RCC 7860 (cell line): Measurements from ENCODE around the gene DPYSL3.

Source experiments
- DNase-seq: peaks from one replicate; pipeline ENCODE4 v3.0.0-alpha.2; 2015; ENCODE audit warnings: low spot score
- FAIRE-seq: peaks from 2 replicates; lab custom pipeline; 2012; peaks lifted over from hg19 to GRCh38; lab: Jason Lieb, UNC

Gene DPYSL3

GRCh38 chr5:147517383-147517782 is 7.5 kb upstream of the DPYSL3 start:
- no peak for FAIRE-seq
- no peak for DNase-seq

DNA sequence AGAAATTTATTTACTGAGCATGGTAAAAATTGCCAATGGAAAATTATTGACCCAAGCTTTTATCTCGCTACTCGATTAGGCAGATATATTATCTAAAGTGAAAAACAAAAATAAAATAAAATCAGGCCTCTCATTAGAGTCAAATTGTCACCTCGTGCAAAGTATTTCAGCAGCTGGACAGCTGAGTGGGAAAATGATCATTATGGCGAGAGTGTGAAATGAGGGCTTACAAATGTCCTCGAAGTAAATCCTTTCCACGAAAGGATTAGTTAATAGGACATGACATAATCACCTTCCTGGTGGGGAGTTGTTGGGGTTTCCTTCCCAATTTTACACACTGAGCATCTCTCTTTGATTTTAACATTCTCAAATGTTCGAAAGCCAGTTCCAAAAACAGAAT is 5.4 kb upstream of the DPYSL3 start:
- no peak for DNase-seq
- no peak for FAIRE-seq

GRCh38 chr5:147512659-147513379 is 3.0 kb upstream of the DPYSL3 start:
- DNase-seq (no peak), FAIRE-seq (no peak)

GRCh38 chr5:147510885-147511284 is 1.0 kb upstream of the DPYSL3 start:
- FAIRE-seq (no peak), DNase-seq (no peak)

- FAIRE-seq (no peak), DNase-seq (peak; percentile 32)
Measured at GRCh38 chr5:147509041-147509709, 693 bp downstream of the DPYSL3 start.

- FAIRE-seq (no peak), DNase-seq (no peak)
Measured at GRCh38 chr5:147508711-147509040, 1.2 kb downstream of the DPYSL3 start.

- peak; percentile 85 for FAIRE-seq
- peak; percentile 49 for DNase-seq
Measured at GRCh38 chr5:147507480-147508126, 2.3 kb downstream of the DPYSL3 start.

GRCh38 chr5:147504535-147504934 is 5.3 kb downstream of the DPYSL3 start:
- DNase-seq (no peak), FAIRE-seq (no peak)

DNA sequence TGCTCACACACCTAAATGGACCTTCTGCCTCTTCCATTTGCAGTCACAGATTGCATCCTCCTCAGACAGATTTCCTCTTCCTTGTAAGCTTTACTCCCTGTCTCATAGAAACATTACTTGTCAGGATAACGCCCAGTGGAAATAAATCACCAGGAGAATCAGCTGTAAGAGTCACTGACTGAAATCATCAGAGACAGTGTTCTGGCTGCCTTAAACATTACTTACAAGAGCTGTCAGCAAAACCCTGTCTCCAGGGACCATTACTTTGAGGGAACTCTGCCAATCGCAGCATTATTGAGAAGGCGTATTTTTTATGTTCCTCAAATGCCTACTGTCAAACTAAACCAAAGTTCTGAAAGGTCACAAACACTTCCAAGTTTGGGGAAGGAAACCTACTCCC is 5.9 kb downstream of the DPYSL3 start:
- DNase-seq = peak; percentile 51
- FAIRE-seq = peak; percentile 73

DNA sequence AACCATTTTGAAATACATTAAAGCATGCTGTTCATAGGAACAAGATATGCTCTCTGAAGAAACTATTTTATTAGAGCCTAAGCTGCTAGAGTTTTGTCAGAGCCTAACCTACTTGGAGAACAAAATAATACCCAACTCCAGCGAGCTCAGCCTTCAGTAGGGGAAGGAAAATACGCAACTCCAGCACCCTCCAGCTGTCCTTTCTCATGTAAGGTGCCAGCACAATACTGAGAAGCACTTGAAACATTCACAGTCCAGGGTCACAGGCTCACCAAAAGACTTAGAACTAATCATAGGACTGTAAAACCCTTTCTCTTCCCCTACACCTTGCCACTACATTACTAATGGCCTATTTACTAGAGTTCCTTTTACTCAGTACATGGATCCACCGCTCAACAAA is 18.9 kb downstream of the DPYSL3 start:
- DNase-seq (no peak), FAIRE-seq (no peak)

- FAIRE-seq = no peak
Measured at GRCh38 chr5:147487031-147487750, 22.7 kb downstream of the DPYSL3 start.

DNA sequence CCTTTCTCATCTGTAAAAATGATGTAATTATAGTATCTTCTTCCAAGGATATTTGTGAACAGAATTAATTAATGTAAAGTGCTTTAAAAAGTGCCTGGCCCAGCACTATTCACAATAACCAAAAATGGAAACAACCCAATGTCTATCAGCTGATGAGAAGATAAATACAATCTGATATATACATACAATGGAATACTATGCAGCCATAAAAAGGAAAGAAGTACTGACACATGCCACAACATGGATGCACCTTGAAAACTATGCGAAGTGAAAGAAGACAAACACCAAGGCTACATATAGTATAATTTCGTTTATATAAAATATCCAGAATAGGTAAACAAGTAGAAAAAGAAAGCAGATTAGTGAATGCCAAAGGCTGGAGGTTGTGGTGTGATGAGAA is 24.1 kb downstream of the DPYSL3 start:
- FAIRE-seq = no peak
- DNase-seq = no peak

More at GRCh38 chr5:147487031-147487750, 22.7 kb downstream of the DPYSL3 start:
- DNase-seq = no peak

- DNase-seq (peak; percentile 29), FAIRE-seq (peak; percentile 62)
Measured at GRCh38 chr5:147485046-147485445, 24.8 kb downstream of the DPYSL3 start.

GRCh38 chr5:147484708-147485020 is 25.2 kb downstream of the DPYSL3 start:
- FAIRE-seq (no peak), DNase-seq (no peak)

DNA sequence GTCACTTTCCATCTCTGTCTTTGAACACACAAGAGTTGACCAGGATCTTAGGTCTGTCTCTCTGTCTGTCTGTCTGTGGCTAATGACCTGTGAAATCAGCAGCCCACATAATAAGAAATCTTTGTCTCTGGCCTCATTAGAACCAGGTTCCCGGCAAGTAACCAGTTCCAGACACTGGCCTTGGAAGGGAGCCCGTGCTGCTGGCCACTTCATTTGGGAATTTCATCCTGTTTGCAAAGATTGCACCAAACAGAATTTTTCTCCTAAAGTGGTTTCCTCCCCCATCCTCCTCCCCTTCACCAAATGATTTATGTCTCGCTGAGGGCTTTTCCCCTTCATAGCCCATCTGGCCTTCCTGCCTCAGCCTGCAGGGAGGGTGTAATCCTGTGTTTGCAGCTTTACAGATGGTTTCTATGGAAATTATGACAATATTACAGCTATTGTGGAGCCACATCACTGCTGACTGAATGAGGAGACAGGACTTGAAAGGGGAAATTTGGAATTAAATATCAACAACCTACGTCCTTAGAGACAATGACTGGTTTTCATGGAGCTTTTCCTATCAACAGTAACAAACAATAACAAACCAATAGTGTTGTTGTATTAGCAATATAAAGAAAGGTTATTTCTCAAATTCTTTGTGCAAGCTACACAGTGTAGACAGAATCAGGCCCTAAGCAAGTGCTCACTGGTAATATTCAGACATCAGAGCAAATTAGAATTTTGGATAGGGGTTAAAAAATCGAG is 25.7 kb downstream of the DPYSL3 start:
- DNase-seq = peak; percentile 98
- peak; percentile 99 for FAIRE-seq

- FAIRE-seq (no peak), DNase-seq (peak; percentile 37)
Measured at GRCh38 chr5:147483188-147483790, 26.6 kb downstream of the DPYSL3 start.

DNA sequence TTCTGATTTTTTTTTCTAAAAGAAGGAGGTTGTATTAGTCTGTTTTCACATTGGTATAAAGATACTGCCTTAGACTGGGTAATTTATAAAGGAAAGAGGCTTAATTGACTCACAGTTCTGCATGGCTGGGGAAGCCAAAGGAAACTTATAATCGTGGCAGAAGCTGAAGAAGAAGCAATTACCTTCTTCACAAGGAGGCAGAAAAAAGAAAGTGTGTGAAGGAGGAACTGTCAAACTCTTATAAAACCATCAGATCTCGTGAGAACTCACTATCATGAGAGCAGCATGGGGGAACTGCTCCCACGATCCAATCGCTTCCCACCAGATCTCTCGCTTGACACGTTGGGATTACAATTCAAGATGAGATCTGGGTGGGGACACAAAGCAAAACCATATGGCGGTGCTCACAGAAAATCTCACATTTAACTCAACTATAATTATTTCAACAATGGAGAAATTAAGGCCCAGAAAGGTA is 27.1 kb downstream of the DPYSL3 start:
- peak; percentile 10 for DNase-seq
- FAIRE-seq = peak; percentile 57

GRCh38 chr5:147481874-147482705 is 27.8 kb downstream of the DPYSL3 start:
- FAIRE-seq (no peak), DNase-seq (peak; percentile 61)

GRCh38 chr5:147481376-147481775 is 28.5 kb downstream of the DPYSL3 start:
- FAIRE-seq (peak; percentile 87), DNase-seq (peak; percentile 86)
